Endothelial cell of umbilical vein (primary cell): ENCODE data around the gene FLT3.

Experiments used
- EZH2 ChIP-seq: IDR thresholded peaks from 2 replicates; pipeline ENCODE4 v1.6.1; 2012; ENCODE audit warnings: borderline replicate concordance, low read depth, mild to moderate bottlenecking, moderate library complexity, low read length, inconsistent platforms; ENCODE audit not compliant: severe bottlenecking
- FOS ChIP-seq: IDR thresholded peaks from 2 replicates; pipeline ENCODE4 v1.6.1; 2011; ENCODE audit warnings: mild to moderate bottlenecking, low read length, moderate library complexity, borderline replicate concordance; ENCODE audit not compliant: insufficient read depth
- GATA2 ChIP-seq: IDR thresholded peaks from 2 replicates; pipeline ENCODE4 v1.7.0; 2011; ENCODE audit warnings: low read depth, mild to moderate bottlenecking, moderate library complexity, mixed read lengths, low read length; ENCODE audit not compliant: insufficient read length, insufficient read depth
- JUN ChIP-seq: IDR thresholded peaks from 2 replicates; pipeline ENCODE4 v1.6.1; 2011; ENCODE audit warnings: borderline replicate concordance, low read depth; ENCODE audit not compliant: insufficient read length, insufficient read depth
- MYC ChIP-seq: IDR thresholded peaks from one replicate; pipeline ENCODE4 v1.6.1; 2011; ENCODE audit warnings: mild to moderate bottlenecking, low read depth, low read length
- POLR2A ChIP-seq: IDR thresholded peaks from 2 replicates; pipeline ENCODE4 v1.6.1; 2012; ENCODE audit warnings: low read depth, mild to moderate bottlenecking, control low read depth, low read length
- POLR2AphosphoS5 ChIP-seq: IDR thresholded peaks from 2 replicates; pipeline ENCODE4 v1.6.1; 2012; ENCODE audit warnings: low read depth, mild to moderate bottlenecking, control low read depth, low read length, moderate library complexity; ENCODE audit not compliant: insufficient read depth
- TF ChIP-seq, protein P1 (sequence below), 2 donors: IDR thresholded peaks; 1 replicate in 1 of 2; 2 replicates in 1 of 2; pipeline ENCODE4 v1.5.1; 2011; ENCODE audit warnings: low read length in 2 of 2, mild to moderate bottlenecking in 2 of 2, moderate library complexity in 2 of 2, control low read depth in 1 of 2, inconsistent platforms in 1 of 2, low read depth in 1 of 2; ENCODE audit not compliant: insufficient read depth in 1 of 2; ENCODE audit errors: extremely low read depth in 1 of 2
- TF ChIP-seq, protein P2 (sequence below): IDR thresholded peaks from 2 replicates; pipeline ENCODE4 v1.6.1; 2011; ENCODE audit not compliant: insufficient read depth, insufficient read length

DNA sequence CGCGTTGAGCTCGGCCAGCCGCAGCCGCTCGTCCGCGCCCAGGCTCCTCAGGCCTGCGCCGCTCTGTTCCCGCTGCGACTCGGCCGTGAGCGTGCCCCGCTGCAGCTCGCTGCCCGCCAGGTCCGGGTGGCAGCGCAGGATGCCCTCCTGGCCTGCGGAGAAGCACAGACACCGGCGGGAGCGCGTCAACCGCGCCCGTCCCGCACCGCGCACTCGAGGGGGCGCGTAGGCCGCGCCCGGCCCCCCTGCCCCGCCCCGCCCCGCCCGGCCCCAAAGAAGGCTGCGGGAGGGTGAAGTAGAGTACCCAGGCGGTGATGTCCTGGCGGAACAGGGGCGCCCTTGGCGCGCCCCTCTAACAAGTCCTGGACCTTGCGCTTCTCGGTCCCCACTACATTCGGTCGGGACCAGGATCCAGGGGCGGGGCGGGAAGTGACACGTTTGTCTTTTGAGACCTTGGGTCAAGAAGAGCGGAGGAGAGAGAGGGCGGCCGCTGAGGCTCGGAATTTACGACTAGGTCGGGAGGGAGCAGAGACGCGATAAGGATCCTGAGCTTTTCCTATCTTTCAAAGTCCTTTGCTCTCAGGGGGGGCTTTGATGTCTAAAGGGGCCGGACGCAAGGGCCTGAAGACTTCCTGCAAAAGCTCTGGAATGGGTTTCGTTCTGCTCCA is 121.9 kb downstream of the FLT3 start:
- TF ChIP-seq EZH2 (peak; percentile 68), POLR2A (no peak), POLR2AphosphoS5 (no peak), JUN (no peak), MYC (no peak), FOS (no peak), GATA2 (no peak)
- TF ChIP-seq, protein P1, sequence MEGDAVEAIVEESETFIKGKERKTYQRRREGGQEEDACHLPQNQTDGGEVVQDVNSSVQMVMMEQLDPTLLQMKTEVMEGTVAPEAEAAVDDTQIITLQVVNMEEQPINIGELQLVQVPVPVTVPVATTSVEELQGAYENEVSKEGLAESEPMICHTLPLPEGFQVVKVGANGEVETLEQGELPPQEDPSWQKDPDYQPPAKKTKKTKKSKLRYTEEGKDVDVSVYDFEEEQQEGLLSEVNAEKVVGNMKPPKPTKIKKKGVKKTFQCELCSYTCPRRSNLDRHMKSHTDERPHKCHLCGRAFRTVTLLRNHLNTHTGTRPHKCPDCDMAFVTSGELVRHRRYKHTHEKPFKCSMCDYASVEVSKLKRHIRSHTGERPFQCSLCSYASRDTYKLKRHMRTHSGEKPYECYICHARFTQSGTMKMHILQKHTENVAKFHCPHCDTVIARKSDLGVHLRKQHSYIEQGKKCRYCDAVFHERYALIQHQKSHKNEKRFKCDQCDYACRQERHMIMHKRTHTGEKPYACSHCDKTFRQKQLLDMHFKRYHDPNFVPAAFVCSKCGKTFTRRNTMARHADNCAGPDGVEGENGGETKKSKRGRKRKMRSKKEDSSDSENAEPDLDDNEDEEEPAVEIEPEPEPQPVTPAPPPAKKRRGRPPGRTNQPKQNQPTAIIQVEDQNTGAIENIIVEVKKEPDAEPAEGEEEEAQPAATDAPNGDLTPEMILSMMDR (IDR thresholded peaks at IDR 0.05; ENCODE audit: extremely low read depth in 1 of 2, insufficient read depth in 1 of 2, low read depth in 1 of 2, low read length in 2 of 2) = no peak
- TF ChIP-seq, protein P2, sequence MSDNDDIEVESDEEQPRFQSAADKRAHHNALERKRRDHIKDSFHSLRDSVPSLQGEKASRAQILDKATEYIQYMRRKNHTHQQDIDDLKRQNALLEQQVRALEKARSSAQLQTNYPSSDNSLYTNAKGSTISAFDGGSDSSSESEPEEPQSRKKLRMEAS = no peak
